Muscle layer of duodenum (tissue), 2 donors: ENCODE results near the gene TIMM13.
"Not testable (repeated sequence)": the region's sequence is repeated elsewhere in the genome, so short reads cannot be mapped to it uniquely, and the experiment has no call there.

Experiments used
- H3K27ac ChIP-seq: one replicate; pipeline ENCODE4 v1.7.0; 2013; ENCODE audit warnings: mild to moderate bottlenecking, low read length
- H3K27me3 ChIP-seq: one replicate; pipeline ENCODE4 v1.7.0; 2013; ENCODE audit warnings: low read depth, mild to moderate bottlenecking, control low read depth, low read length
- H3K36me3 ChIP-seq, 2 donors: one replicate each; pipeline ENCODE4 v1.7.0; 2013; ENCODE audit warnings: low read length in 2 of 2, control low read depth in 1 of 2, mild to moderate bottlenecking in 1 of 2; ENCODE audit not compliant: insufficient read depth in 2 of 2, control insufficient read depth in 1 of 2
- H3K4me1 ChIP-seq, 2 donors: one replicate each; pipeline ENCODE4 v1.7.0; 2013; ENCODE audit warnings: low read length in 2 of 2, mild to moderate bottlenecking in 2 of 2, control low read depth in 1 of 2, moderate library complexity in 1 of 2; ENCODE audit not compliant: insufficient read depth in 2 of 2, control insufficient read depth in 1 of 2
- H3K4me3 ChIP-seq, 2 donors: one replicate each; pipeline ENCODE4 v1.7.0; 2013; ENCODE audit warnings: low read length in 2 of 2, low read depth in 1 of 2, mild to moderate bottlenecking in 1 of 2
- H3K9me3 ChIP-seq, 2 donors: one replicate each; pipeline ENCODE4 v1.7.0; 2013; ENCODE audit warnings: low read length in 2 of 2, control low read depth in 1 of 2, mild to moderate bottlenecking in 1 of 2; ENCODE audit not compliant: control insufficient read depth in 1 of 2
- donor health status: healthy.

Gene TIMM13

GRCh38 chr19:2427429-2428320 is at the start of gene TIMM13:
Gene TIMM13 (minus strand): TSS chr19:2427586. CDS start chr19:2427533, 53 bp downstream.
- Histone ChIP-seq H3K27me3 (no peaks in the 10 kb centered on the region), H3K4me3 (peak within 1 kb of the TSS; percentile 83 to 96), H3K4me1 (peaks cover 4 to 40% of the 10 kb centered on the region in 2 donors), H3K36me3 (peaks cover 3 to 22% of the 10 kb centered on the region in 2 donors), H3K27ac (peak within 1 kb of the TSS; percentile 90), H3K9me3 (no peaks in the 10 kb centered on the region)

GRCh38 chr19:2476451-2477140 is 49.2 kb upstream of the TIMM13 start:
- Histone ChIP-seq H3K27me3 (no peaks in the 10 kb centered on the region), H3K36me3 (peaks cover 0 to 5% of the 10 kb centered on the region in 2 donors), H3K4me3 (peak overlapping the region; percentile 97 to 100), H3K27ac (peak overlapping the region; percentile 87), H3K4me1 (peaks cover 4 to 22% of the 10 kb centered on the region in 2 donors), H3K9me3 (no peaks in the 10 kb centered on the region)

GRCh38 chr19:2475702-2476450 is 48.5 kb upstream of the TIMM13 start, which contains the start of gene GADD45B:
Gene GADD45B (plus strand): TSS chr19:2476127. CDS start chr19:2476359, 232 bp downstream.
- Histone ChIP-seq H3K27me3 (no peaks in the 10 kb centered on the region), H3K36me3 (peaks cover 0 to 5% of the 10 kb centered on the region in 2 donors), H3K4me1 (peaks cover 4 to 22% of the 10 kb centered on the region in 2 donors), H3K27ac (peak within 1 kb of the TSS; percentile 87), H3K9me3 (no peaks in the 10 kb centered on the region), H3K4me3 (peak within 1 kb of the TSS; percentile 97 to 100)

- Histone ChIP-seq H3K36me3 (peaks cover 0 to 5% of the 10 kb centered on the region in 2 donors), H3K27me3 (no peaks in the 10 kb centered on the region), H3K9me3 (no peaks in the 10 kb centered on the region), H3K4me3 (peak overlapping the region; percentile 50 to 100), H3K27ac (peak overlapping the region; percentile 60), H3K4me1 (peaks cover 4 to 22% of the 10 kb centered on the region in 2 donors)
Measured at GRCh38 chr19:2475018-2475701, 47.8 kb upstream of the TIMM13 start.

- Histone ChIP-seq H3K4me1 (peaks cover 4 to 22% of the 10 kb centered on the region in 2 donors), H3K27ac (peak overlapping the region; percentile 60), H3K9me3 (no peaks in the 10 kb centered on the region), H3K27me3 (no peaks in the 10 kb centered on the region), H3K36me3 (peaks cover 0 to 5% of the 10 kb centered on the region in 2 donors), H3K4me3 (peak overlapping the region; percentile 50 to 100)
Measured at GRCh38 chr19:2474232-2475017, 47.0 kb upstream of the TIMM13 start.

GRCh38 chr19:2469915-2470200 is 42.5 kb upstream of the TIMM13 start:
- not testable (repeated sequence) for H3K9me3 ChIP-seq, H3K27ac ChIP-seq, H3K4me3 ChIP-seq, H3K36me3 ChIP-seq, H3K4me1 ChIP-seq, H3K27me3 ChIP-seq

GRCh38 chr19:2469102-2469914 is 41.9 kb upstream of the TIMM13 start:
- Histone ChIP-seq H3K4me3 (no peak overlapping the region), H3K4me1 (no peaks in the 10 kb centered on the region), H3K27ac (no peak overlapping the region), H3K9me3 (no peaks in the 10 kb centered on the region), H3K36me3 (no peaks in the 10 kb centered on the region), H3K27me3 (no peaks in the 10 kb centered on the region)

- H3K36me3 ChIP-seq = no peaks in the 10 kb centered on the region
- no peaks in the 10 kb centered on the region for H3K9me3 ChIP-seq
- no peaks in the 10 kb centered on the region for H3K27me3 ChIP-seq
- H3K4me3 ChIP-seq = no peak overlapping the region
- H3K4me1 ChIP-seq = no peaks in the 10 kb centered on the region
- H3K27ac ChIP-seq = no peak overlapping the region
Measured at GRCh38 chr19:2468596-2468995, 41.2 kb upstream of the TIMM13 start.

- H3K27ac ChIP-seq = no peak overlapping the region
- H3K36me3 ChIP-seq = no peaks in the 10 kb centered on the region
- peaks cover 0 to 17% of the 10 kb centered on the region in 2 donors for H3K4me1 ChIP-seq
- H3K27me3 ChIP-seq = no peaks in the 10 kb centered on the region
- no peak overlapping the region for H3K4me3 ChIP-seq
- H3K9me3 ChIP-seq = no peaks in the 10 kb centered on the region
Measured at GRCh38 chr19:2464389-2464788, 37.0 kb upstream of the TIMM13 start.

GRCh38 chr19:2463694-2464093 is 36.3 kb upstream of the TIMM13 start:
- not testable (repeated sequence) for H3K9me3 ChIP-seq, H3K27ac ChIP-seq, H3K4me3 ChIP-seq, H3K36me3 ChIP-seq, H3K27me3 ChIP-seq
- peaks cover 0 to 17% of the 10 kb centered on the region in 2 donors for H3K4me1 ChIP-seq
